ENCODE measurements around the gene ATP8B4. TPM values are rescaled to one million over a fixed set of nuclear protein-coding genes. Genes with fewer than 3 reads are reported as not detected.
A peak's percentile ranks its signal among the peaks of the same experiment; 100 is the strongest.
"Not testable (repeated sequence)": the region's sequence is repeated elsewhere in the genome, so short reads cannot be mapped to it uniquely, and the experiment has no call there.

ATP8B4 gene
- total and polyA plus RNA-seq, 10 of the 15 experiments (the other 5 are each of a cell fraction or from before 2014, with no cell fraction given), result 0.02 to 0.94 (median 0.19) TPM

DNA sequence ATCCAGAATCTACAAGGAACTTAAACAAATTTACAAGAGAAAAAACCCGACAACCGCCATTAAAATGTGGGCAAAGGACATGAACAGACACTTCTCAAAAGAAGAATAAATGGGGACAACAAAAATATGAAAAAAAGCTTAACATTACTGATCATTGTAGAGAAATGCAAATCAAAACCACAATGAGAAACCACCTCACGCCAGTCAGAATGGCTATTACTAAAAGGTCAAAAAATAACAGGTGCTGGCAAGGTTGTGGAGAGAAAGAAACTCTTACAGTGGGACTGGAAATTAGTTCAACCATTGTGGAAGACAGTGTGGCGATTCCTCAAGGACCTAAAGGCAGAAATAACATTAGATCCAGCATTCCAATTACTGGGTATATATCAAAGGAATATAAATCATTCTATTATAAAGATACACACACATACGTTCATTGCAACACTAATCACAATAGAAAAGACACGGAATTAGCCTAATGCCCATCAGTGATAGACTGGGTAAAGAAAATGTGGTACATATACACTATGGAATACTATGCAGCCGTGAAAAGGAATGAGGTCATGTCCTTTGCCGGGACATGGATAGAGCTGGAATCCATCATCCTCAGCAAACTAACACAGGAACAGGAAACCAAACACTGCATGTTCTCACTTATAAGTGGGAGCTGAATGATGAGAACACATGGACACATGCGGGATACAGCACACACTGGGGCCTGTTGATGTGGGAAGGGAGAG lies 155.8 kb downstream of the ATP8B4 start:
- WGBS (ENCODE audit: insufficient coverage, insufficient replicate concordance, low lambda C conversion rate, missing lambda C conversion rate), result 39% methylated on average over 9 of the region's 9 CpGs
- H3K36me3 ChIP-seq (ENCODE audit: control insufficient read depth in 2 of 2, insufficient read depth in 2 of 2, low read length in 1 of 2); H3K9me3 ChIP-seq (replicated peaks; ENCODE audit: control insufficient read depth, insufficient read depth, low read length); H3K27ac ChIP-seq (ENCODE audit: control insufficient read depth, insufficient read depth); H3K27me3 ChIP-seq (replicated peaks in 1 of 2; ENCODE audit: control insufficient read depth in 2 of 2, insufficient read depth in 2 of 2, low read length in 1 of 2); H3K9ac ChIP-seq (ENCODE audit: control insufficient read depth, insufficient read depth, low read length); H3K4me3 ChIP-seq; FAIRE-seq; H4K20me1 ChIP-seq (ENCODE audit: control insufficient read depth, insufficient read depth); RAD21 ChIA-PET (ENCODE audit: unreplicated experiment); in situ Hi-C loops (cut with MboI); SMC1A ChIA-PET (ENCODE audit: uncharacterized antibody, unreplicated experiment); DNase-seq (ENCODE audit: low read depth, low spot score); H3K4me1 ChIP-seq (ENCODE audit: control insufficient read depth, insufficient read depth, low read length); BruUV-seq (replicated peaks); H3K4me2 ChIP-seq (ENCODE audit: control insufficient read depth, insufficient read depth); H2AFZ ChIP-seq (ENCODE audit: control insufficient read depth, low read depth, low read length); intact Hi-C loops (cut with micrococcal nuclease; ENCODE audit: unreplicated experiment); POLR2A ChIA-PET; CTCF ChIA-PET; ATAC-seq; H3K79me2 ChIP-seq (ENCODE audit: control insufficient read depth, insufficient read depth, low read length): not testable (repeated sequence)
- 0 out of 2 replicates have a peak, but pooled peaks have one; percentile 14 for TF ChIP-seq RUNX3 (IDR thresholded peaks at IDR 0.05; ENCODE audit: low read length)
- TF ChIP-seq, protein P1, sequence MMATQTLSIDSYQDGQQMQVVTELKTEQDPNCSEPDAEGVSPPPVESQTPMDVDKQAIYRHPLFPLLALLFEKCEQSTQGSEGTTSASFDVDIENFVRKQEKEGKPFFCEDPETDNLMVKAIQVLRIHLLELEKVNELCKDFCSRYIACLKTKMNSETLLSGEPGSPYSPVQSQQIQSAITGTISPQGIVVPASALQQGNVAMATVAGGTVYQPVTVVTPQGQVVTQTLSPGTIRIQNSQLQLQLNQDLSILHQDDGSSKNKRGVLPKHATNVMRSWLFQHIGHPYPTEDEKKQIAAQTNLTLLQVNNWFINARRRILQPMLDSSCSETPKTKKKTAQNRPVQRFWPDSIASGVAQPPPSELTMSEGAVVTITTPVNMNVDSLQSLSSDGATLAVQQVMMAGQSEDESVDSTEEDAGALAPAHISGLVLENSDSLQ (IDR thresholded peaks at IDR 0.05), result peak; percentile 33; the same call in 1 of the 2 replicates

- intact Hi-C loops (cut with micrococcal nuclease; ENCODE audit: unreplicated experiment), result no loop called here
- Histone ChIP-seq H3K27ac (ENCODE audit: control insufficient read depth, insufficient read depth) (no peak overlapping the region), H3K4me1 (ENCODE audit: control insufficient read depth, insufficient read depth, low read length) (no peaks in the 10 kb centered on the region), H3K36me3 (ENCODE audit: control insufficient read depth in 2 of 2, insufficient read depth in 2 of 2, low read length in 1 of 2) (no peaks in the 10 kb centered on the region), H3K4me2 (ENCODE audit: control insufficient read depth, insufficient read depth) (no peak overlapping the region), H3K9ac (ENCODE audit: control insufficient read depth, insufficient read depth, low read length) (no peak overlapping the region), H4K20me1 (ENCODE audit: control insufficient read depth, insufficient read depth) (no peaks in the 10 kb centered on the region), H3K27me3 (replicated peaks in 1 of 2; ENCODE audit: control insufficient read depth in 2 of 2, insufficient read depth in 2 of 2, low read length in 1 of 2) (no peaks in the 10 kb centered on the region), H3K9me3 (replicated peaks; ENCODE audit: control insufficient read depth, insufficient read depth, low read length) (no peaks in the 10 kb centered on the region), H2AFZ (ENCODE audit: control insufficient read depth, low read depth, low read length) (no peak overlapping the region), H3K79me2 (ENCODE audit: control insufficient read depth, insufficient read depth, low read length) (no peaks in the 10 kb centered on the region), H3K4me3 (no peak overlapping the region)
- POLR2A ChIA-PET, result no interaction called here
- no peak for FAIRE-seq
- RAD21 ChIA-PET (ENCODE audit: unreplicated experiment), result no interaction called here
- in situ Hi-C loops (cut with MboI), result no loop called here
- CTCF ChIA-PET, result no interaction called here
- SMC1A ChIA-PET (ENCODE audit: uncharacterized antibody, unreplicated experiment), result no interaction called here
- WGBS (ENCODE audit: insufficient coverage, insufficient replicate concordance, low lambda C conversion rate, missing lambda C conversion rate), result 33% methylated on average over 3 of the region's 3 CpGs
- no peak for ATAC-seq
- no TSS peak for BruUV-seq (replicated peaks)
- DNase-seq (ENCODE audit: low read depth, low spot score), result no peak
- TF ChIP-seq, protein P2, sequence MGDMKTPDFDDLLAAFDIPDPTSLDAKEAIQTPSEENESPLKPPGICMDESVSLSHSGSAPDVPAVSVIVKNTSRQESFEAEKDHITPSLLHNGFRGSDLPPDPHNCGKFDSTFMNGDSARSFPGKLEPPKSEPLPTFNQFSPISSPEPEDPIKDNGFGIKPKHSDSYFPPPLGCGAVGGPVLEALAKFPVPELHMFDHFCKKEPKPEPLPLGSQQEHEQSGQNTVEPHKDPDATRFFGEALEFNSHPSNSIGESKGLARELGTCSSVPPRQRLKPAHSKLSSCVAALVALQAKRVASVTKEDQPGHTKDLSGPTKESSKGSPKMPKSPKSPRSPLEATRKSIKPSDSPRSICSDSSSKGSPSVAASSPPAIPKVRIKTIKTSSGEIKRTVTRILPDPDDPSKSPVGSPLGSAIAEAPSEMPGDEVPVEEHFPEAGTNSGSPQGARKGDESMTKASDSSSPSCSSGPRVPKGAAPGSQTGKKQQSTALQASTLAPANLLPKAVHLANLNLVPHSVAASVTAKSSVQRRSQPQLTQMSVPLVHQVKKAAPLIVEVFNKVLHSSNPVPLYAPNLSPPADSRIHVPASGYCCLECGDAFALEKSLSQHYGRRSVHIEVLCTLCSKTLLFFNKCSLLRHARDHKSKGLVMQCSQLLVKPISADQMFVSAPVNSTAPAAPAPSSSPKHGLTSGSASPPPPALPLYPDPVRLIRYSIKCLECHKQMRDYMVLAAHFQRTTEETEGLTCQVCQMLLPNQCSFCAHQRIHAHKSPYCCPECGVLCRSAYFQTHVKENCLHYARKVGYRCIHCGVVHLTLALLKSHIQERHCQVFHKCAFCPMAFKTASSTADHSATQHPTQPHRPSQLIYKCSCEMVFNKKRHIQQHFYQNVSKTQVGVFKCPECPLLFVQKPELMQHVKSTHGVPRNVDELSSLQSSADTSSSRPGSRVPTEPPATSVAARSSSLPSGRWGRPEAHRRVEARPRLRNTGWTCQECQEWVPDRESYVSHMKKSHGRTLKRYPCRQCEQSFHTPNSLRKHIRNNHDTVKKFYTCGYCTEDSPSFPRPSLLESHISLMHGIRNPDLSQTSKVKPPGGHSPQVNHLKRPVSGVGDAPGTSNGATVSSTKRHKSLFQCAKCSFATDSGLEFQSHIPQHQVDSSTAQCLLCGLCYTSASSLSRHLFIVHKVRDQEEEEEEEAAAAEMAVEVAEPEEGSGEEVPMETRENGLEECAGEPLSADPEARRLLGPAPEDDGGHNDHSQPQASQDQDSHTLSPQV (IDR thresholded peaks at IDR 0.05), result no peak
Observed at GRCh38 chr15:49962044-49962602, 156.9 kb downstream of the ATP8B4 start.

Data from GM12878 (cell line).